H1 (cell line): ENCODE results near the gene SLC4A1AP. TPM values are rescaled to one million over a fixed set of nuclear protein-coding genes. Genes with fewer than 3 reads are reported as not detected.

Experiments
- ATF2 ChIP-seq: IDR thresholded peaks from 2 replicates; pipeline ENCODE4 v1.6.1; 2012; ENCODE audit warnings: low read length, inconsistent platforms
- KDM5A ChIP-seq: fragments of 200-600 bp; IDR thresholded peaks from 2 replicates; pipeline ENCODE4 v1.7.1; 2012; ENCODE audit warnings: mild to moderate bottlenecking, low read length, inconsistent platforms, mixed read lengths
- polyA plus RNA-seq, 7 experiments: library from polyadenylated mRNA; depleted of rRNA in 3 of 7; stranded (reverse) in 5 of 7; unstranded in 2 of 7; fragments of >200 nt in 5 of 7; fragments of 200-250 nt in 2 of 7; gene quantifications; 1 replicate in 5 of 7; 2 replicates in 1 of 7; 4 replicates in 1 of 7; pipeline versions ENCODE4 v1.2.1 to v1.2.3, GENCODE V29; 2011 to 2013; ENCODE audit warnings: missing spikeins in 2 of 7, mixed read lengths in 2 of 7
- total RNA-seq: library from RNA; stranded (reverse); fragmentation: NEBNext Ultra II Directional; extraction: Animal tissue kit (Norgen Biotek cat#: 25700); gene quantifications from 2 replicates; pipeline ENCODE4 v1.2.1, GENCODE V29; 2021

Gene SLC4A1AP
- total and polyA plus RNA-seq, 2 of the 8 experiments (the other 6 are each of a cell fraction or from before 2014, with no cell fraction given), result 8.1 to 18.4 TPM

GRCh38 chr2:27652790-27653189 lies 10.9 kb upstream of the SLC4A1AP start (continued):
- TF ChIP-seq ATF2, result no peak
- TF ChIP-seq KDM5A, result no peak
